GM21786 (cell line): ENCODE results near the gene ANKRD33.

Experiments used
- ATAC-seq: cut with Tn5 transposase; IDR thresholded peaks from one replicate; pipeline ENCODE4 v1.9.1; 2021; ENCODE audit not compliant: unreplicated experiment

ANKRD33 gene

GRCh38 chr12:51915951-51916350 lies 28.0 kb downstream of the ANKRD33 start:
- no peak for ATAC-seq

GRCh38 chr12:51917041-51917590 lies 29.2 kb downstream of the ANKRD33 start:
- ATAC-seq: no peak

- ATAC-seq: no peak
These were observed 30.0 kb downstream of the ANKRD33 start for GRCh38 chr12:51917746-51918453.

DNA sequence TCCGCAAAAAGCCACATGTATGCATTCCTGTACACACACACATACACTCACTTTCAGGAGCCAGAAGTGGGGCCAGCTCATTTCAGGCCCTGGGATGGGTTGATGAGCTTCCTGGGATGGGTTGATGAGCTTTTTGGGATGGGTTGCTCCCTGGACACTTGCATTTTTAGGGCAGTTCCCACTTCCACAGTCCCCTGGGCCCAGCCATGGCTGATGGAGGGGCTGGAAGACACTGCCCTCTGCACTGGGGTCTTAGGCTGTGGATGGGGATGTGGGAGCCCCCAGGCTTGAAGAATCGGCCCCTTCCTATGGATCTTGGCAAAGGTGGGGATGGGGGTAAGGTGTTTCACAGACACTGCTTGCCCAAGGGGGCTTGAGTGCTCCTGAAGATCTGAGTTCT lies 32.1 kb downstream of the ANKRD33 start:
- no peak for ATAC-seq

DNA sequence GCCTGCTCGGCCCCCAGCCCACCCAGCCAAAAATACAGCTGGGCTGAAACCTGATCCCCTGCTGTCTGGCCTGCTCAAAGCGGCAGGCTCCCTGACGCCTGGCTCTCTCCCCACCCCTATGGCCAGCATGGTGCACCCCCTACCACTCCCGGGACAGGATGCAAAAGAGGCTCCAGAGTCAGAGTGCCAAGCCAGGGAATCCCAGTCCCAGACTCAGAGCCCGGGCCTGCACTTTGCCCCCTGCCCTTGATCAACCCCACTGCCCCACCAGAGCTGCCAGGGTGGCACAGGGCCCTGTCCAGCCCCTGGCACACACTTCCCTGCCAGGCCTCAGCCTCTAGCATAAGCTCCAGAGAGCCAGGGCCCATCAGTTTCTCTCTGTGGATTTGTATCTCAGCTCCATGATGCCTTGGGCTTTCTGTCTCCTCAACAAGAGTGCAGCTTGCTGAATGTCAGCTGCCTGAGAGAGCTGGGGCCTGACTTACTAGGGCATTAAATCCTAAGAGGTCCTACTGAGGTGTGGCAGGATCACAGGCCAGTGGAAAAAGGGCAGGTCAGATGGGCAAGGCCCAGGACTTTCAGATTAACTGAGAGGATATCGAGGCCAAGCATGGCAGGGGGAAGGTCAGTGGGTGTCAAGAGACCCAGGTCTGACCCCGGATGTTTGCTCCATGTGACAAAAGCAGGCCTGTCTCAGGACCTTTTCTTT lies 33.3 kb downstream of the ANKRD33 start:
- ATAC-seq: no peak

- ATAC-seq: no peak
These were observed 34.2 kb downstream of the ANKRD33 start for GRCh38 chr12:51922146-51922545.

DNA sequence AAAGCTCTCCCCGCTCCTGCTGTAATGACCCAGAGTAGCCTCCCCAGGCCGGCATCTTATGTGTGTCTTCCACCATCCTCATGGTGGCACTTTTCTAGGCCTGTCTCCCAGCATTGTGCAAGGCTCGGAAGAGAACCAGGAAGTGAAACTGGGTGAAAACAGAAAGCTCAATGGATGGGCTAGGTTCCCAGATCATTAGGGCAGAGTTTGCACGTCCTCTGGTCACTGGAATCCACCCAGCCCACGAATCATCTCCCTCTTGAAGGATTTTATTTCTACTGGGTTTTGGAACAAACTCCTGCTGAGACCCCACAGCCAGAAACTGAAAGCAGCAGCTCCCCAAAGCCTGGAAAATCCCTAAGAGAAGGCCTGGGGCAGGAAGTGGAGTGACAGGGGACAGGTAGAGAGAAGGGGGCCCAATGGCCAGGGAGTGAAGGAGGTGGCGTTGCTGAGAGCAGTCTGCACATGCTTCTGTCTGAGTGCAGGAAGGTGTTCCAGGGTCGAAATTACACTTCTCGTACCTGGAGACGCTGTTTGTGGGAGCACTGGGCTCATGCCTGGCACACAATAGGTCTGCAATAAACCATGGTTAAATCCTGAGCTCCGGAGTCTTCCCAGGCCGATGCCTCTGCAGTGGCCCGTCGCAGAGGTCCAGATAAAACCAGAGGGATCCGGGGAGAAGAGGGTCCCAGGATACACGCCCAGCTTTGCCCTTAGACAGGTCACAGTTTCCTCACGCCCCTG lies 35.0 kb downstream of the ANKRD33 start:
- ATAC-seq: no peak

DNA sequence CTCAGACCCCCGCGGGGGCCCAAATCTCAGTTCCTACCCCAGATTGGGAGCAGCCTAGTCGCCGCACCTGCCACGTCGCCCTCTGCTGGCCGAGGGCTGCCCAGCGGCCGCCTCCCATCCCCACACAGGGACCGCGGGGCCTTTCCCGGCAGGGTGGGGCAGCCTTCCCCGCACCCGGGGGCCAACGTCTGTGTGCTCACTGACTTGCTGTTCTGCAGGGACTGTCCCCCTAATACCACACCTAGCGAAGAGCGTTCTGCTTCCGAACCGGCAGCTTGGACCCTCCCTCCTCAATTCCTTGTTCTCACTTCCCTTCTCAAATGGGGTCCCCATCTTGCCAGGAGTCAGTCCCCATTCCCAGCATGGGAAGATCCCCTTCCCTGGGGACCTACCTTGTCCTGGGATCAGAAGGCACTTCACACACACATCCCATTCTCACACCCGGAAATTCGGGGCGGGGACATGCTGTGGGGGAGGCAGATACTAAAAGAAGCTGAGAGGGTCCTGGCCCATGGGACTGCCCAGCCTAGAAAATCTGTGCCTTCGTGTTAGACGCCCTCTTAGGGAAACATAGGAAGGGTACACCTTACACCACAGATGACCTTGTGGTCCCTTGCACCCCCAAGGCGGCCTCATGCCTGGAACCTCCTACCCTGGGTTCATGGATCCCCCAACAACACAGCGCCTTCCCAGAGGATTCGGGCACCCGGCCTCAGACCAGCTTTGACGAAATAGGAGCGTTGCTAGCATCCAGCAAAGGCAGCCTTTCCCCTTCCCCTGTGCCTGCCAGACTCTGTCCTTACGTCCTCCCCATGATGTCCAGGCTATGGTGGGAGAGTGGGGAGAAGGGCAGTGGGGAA lies 35.8 kb downstream of the ANKRD33 start:
- no peak for ATAC-seq

DNA sequence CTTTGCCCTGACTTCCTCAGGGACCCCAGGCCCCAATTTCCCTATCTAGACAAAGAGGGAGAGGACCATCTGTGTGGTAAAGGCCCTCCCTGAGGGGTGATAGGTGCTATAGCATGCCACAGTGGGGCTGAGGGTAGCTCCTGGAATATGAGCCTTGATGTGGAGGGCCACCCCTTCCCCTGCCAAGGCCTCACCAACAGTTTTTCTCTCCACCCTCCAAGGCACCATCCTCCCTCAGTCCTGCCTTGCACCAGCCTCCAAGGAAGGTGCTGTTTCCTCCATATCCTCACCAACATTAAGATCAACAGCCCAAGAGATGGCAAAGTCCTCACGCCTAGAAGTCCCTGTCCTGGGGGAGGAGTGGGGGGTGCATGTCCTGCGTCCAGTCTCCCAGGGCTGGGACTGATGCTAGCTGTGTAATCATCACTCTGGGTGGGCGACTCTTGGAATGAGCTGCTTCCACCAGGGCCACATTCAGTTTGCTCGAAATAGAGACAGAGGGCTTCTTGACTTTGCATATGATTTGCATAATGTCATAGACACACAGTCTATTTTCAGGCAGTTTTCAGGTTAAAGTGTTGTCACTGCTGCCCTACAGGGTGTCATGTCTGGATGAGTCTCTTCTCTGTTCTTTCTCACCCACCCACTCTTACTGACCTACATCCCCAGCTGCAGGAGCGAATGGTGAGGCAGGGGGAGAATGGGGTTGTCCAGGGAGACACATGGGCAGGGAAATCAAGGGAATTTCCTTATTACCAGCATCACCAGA lies 36.8 kb downstream of the ANKRD33 start:
- no peak for ATAC-seq

- ATAC-seq: no peak
These were observed 37.6 kb downstream of the ANKRD33 start for GRCh38 chr12:51925346-51926063.

- no peak for ATAC-seq
These were observed 38.2 kb downstream of the ANKRD33 start for GRCh38 chr12:51926064-51926632.

DNA sequence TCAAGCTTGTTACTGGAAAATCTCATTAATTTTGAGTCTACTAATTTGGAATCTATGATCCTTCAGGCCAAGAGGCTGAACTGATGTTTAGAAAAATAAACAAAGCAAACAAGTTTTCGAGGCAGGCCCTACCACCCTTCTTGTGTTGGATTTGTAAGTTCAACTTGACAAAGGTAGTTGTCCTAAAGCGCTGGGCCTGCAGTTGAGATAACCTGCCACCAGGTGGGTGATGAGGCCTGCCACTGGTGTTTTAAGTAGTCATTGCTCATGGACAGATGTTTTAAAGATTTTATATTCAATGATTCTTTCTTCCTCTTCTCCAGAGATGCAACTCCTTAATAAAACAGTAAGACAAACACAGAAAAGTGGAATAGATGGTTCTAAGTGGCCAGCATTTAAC lies 38.8 kb downstream of the ANKRD33 start:
- ATAC-seq: no peak

DNA sequence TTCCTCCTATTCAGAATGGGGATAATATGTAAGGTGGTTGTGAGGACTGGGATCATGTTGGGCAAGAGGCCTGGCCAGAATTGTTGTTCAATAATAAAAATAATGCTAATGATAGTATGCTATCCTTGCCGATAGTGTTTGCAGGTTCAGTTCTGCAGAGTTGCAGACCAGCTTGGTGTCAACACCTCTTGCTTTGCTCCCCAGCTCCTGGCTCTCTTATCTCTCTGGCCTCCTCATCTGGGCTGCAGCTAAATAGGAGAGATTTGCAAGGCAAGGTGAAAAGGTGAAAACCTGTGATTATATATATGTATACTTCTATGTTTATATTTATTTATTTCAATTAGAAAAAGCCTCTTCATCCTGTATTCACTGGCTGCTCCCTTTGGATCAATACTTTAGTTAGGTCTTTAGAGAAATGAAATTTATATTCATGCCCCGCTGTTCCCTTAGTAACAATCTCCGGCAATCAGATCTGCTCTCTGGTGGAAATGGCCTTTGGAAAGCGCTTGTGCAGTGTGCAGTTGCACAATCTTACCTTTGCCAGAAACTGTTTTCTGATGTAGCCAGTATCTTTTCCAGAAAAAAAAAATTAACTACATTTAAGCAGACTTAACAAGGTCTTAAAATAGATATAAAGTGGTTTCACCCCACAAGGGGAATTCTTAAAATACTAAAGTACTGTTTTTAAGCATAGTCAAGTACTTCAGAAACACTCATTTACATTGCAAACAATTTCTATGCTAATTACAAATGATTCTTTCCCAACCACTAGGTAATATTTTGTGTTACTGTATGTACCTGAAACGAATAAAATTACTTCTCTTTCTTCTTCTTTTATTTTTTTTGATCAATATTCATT lies 44.5 kb downstream of the ANKRD33 start:
- no peak for ATAC-seq

DNA sequence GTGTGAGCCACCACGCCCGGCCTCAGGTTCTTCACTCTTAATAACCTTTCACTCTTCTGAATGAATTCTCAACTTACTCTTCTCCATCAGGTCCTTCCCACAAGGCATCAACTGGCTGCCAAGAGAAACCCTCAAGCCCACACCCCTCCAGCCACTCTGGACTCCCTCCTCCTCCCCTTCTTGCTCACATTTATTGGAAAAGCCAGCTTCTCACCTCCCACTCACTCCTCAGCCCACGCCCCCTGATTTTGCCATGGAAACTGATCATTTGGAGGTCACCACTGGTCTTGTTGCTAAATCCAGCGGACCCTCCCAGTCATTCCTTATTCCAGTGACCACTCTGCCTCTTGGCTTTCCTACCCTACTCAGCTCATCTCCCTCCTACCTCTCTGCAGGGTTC lies 46.2 kb downstream of the ANKRD33 start:
- ATAC-seq: no peak

DNA sequence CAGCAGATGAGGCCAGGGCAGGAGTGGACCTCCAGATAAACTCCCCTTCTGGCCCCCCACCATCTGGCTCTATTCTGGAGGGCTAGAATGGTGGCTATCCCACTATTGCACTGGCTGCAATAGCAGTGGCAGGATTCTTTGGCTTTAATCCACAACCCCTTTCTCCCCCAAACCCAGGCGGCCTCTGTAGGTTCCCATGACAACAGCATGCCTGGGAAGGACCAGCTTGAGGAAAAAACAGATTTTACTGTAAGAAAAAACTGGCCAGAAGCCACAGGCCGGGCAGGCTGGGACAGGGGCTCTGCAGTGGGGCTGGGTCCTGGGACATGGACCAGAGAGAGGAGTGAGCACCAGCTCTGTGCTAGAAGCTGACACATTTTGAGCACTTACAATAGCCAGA lies 50.0 kb downstream of the ANKRD33 start:
- no peak for ATAC-seq

GRCh38 chr12:51938726-51939125 lies 50.8 kb downstream of the ANKRD33 start:
- ATAC-seq: no peak

DNA sequence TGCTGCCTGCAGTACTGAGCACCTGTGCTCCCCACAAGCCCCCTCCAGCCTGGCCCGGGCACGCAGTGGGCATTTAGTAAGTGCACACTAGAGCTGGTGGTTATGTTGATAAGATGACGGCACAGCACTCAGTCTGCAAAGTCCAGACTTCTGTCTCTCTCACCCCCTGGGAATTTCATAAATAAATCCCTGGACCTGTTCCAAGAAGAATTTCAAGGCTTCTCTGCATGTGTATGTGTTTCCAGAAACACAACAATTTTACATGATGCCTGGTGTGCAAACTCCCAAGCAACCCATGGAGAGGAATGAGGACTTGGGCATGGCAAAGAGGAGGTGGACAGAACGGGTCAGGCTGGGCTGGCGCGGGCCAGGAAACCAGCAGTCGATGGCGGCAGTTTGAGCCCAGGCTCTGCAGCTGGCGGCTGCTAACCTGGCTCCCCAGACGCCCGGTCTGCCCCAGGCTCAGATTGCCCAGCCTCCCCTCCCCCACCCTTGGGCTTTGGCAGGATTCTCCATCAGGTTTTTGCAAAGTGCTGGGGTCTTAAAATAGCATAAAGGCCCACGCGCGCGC lies 53.2 kb downstream of the ANKRD33 start:
- no peak for ATAC-seq
